ENCODE results near the gene FAM219B. TPM values are rescaled to one million over a fixed set of nuclear protein-coding genes. Genes with fewer than 3 reads are reported as not detected.
"Not testable (repeated sequence)": the region's sequence is repeated elsewhere in the genome, so short reads cannot be mapped to it uniquely, and the experiment has no call there.

The FAM219B gene
- total RNA-seq, 4 donors from 2014 or later, result 49.4 to 96.2 (median 68.0) TPM

DNA sequence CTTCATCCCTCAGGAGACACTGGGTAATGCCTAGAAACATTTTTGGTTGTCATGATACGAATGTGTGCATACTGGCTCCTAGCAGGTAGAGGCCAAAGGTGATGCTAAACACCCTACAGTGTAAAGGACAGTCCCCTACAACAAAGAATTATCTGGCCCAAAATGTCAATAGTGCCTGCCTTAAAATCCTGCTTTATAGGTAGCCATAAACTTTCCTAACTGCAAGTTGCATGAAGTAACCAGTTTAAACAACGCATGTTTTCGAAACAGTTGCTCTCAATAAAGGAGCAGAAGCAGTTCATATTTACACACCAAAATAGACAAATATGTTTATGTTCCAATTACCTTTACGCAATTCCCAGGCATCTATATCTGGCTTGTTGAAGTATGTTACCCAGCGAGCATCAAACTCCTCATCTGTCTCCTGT lies 22.1 kb upstream of the FAM219B start:
- DNase-seq (ENCODE audit: low spot score in 2 of 2), result no peak

DNA sequence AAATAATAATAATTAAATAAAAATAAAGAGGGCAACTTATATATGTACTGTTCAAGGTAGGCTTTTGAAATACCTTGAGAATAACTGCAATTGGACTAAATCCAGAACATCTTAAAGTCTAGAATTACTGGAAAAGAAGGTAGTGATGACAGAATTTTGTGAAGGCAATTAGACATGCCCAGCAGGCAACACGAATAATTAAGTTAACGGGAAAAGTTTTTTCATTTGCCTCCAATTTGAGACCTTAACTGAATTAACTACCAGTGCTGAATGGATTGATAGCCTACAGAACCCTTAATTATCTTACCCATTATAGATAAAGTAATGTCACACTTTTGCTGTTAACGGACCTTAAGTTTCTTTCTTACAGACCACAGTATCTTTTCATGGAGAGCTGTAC lies 17.9 kb upstream of the FAM219B start:
- Histone ChIP-seq H3K9me3 (no peaks in the 10 kb centered on the region), H3K27me3 (no peaks in the 10 kb centered on the region), H3K36me3 (peaks cover 94% of the 10 kb centered on the region), H3K4me3 (no peak overlapping the region), H3K27ac (no peak overlapping the region), H3K4me1 (no peaks in the 10 kb centered on the region)
- 84% methylated on average over 3 of the region's 3 CpGs for WGBS
- TF ChIP-seq EP300 (IDR thresholded peaks at IDR 0.05) (no peak), POLR2A (IDR thresholded peaks at IDR 0.05) (no peak), POLR2AphosphoS5 (IDR thresholded peaks at IDR 0.05) (no peak), CTCF (IDR thresholded peaks at IDR 0.05) (no peak)
- no peak for DNase-seq (ENCODE audit: low spot score in 2 of 2)

More for the DNA sequence above, 22.1 kb upstream of the FAM219B start:
- Histone ChIP-seq H3K27ac (no peak overlapping the region), H3K4me1 (no peaks in the 10 kb centered on the region), H3K4me3 (no peak overlapping the region), H3K9me3 (no peaks in the 10 kb centered on the region), H3K36me3 (peaks cover 68% of the 10 kb centered on the region), H3K27me3 (no peaks in the 10 kb centered on the region)
- WGBS, result 97% methylated on average over 5 of the region's 5 CpGs
- TF ChIP-seq EP300 (IDR thresholded peaks at IDR 0.05), result no peak
- TF ChIP-seq POLR2A (IDR thresholded peaks at IDR 0.05), result no peak
- TF ChIP-seq POLR2AphosphoS5 (IDR thresholded peaks at IDR 0.05), result no peak
- TF ChIP-seq CTCF (IDR thresholded peaks at IDR 0.05), result no peak

DNA sequence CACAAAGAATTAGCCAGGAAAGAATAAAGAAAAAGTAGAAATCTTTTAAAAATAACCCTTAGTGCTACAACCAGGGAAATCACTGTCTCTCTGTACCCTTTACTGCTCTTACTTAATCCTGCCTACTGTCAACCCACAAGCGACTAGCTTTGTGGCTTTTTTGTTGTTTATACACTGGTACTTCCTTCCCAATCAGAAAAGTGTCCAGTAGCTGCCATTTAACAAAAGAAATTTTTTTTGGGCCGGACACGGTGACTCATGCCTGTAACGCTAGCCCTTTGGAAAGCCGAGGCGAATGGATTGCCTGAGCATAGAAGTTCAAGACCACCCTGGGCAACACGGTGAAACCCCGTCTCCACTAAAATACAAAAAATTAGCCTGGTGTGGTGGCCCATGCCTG lies 13.8 kb upstream of the FAM219B start:
- H3K27ac ChIP-seq, result no peak overlapping the region
- DNase-seq (ENCODE audit: low spot score in 2 of 2), result no peak
- H3K27me3 ChIP-seq, result no peaks in the 10 kb centered on the region
- no peaks in the 10 kb centered on the region for H3K4me1 ChIP-seq
- no peak overlapping the region for H3K4me3 ChIP-seq
- TF ChIP-seq EP300 (IDR thresholded peaks at IDR 0.05), result no peak
- TF ChIP-seq CTCF (IDR thresholded peaks at IDR 0.05), result no peak
- TF ChIP-seq POLR2AphosphoS5 (IDR thresholded peaks at IDR 0.05), result no peak
- TF ChIP-seq POLR2A (IDR thresholded peaks at IDR 0.05), result no peak
- 84% methylated on average over 8 of the region's 8 CpGs for WGBS
- no peaks in the 10 kb centered on the region for H3K9me3 ChIP-seq
- peaks cover 94% of the 10 kb centered on the region for H3K36me3 ChIP-seq

DNA sequence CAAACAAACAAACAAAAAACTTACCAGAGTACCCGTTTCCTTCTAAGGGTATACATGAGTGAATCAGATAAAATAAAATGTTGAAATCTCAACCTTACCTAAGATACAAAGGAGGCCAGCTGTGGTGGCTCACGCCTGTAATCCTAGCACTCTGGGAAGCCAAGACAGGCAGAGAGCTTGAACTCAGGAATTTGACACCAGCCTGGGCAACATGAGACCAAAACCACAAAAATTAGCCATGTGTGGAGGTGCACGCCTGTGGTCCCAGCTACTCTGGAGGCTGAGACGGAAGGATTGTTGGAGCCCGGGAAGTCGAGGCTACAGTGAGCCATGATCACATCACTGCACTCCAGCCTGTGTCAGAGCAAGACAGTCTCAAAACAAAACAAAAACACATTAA lies 11.0 kb upstream of the FAM219B start:
- no peak for TF ChIP-seq EP300 (IDR thresholded peaks at IDR 0.05)
- no peak for TF ChIP-seq POLR2A (IDR thresholded peaks at IDR 0.05)
- TF ChIP-seq CTCF (IDR thresholded peaks at IDR 0.05), result no peak
- TF ChIP-seq POLR2AphosphoS5 (IDR thresholded peaks at IDR 0.05), result no peak
- H3K4me3 ChIP-seq, result no peak overlapping the region
- no peak for DNase-seq (ENCODE audit: low spot score in 2 of 2)
- peaks cover 90% of the 10 kb centered on the region for H3K36me3 ChIP-seq
- H3K27me3 ChIP-seq, result no peaks in the 10 kb centered on the region
- no peaks in the 10 kb centered on the region for H3K9me3 ChIP-seq
- WGBS, result 91% methylated on average over 6 of the region's 6 CpGs
- H3K4me1 ChIP-seq, result no peaks in the 10 kb centered on the region
- H3K27ac ChIP-seq, result no peak overlapping the region

DNA sequence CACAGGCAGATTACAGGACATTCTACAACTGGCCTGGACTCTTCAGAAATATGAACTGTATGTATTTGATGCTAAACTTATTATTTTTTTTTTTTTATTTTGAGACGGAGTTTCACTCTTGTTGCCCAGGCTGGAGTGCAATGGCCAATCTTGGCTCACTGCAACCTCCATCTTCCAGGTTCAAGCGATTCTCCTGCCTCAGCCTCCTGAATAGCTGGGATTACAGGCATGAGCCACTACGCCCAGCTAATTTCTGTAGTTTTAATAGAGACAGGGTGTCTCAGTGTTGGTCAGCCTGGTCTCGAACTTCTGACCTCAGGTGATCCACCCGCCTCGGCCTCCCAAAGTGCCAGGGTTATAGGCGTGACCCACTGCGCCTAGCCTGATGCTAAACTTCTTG lies 7.1 kb upstream of the FAM219B start:
- peaks cover 64% of the 10 kb centered on the region for H3K36me3 ChIP-seq
- H3K4me1 ChIP-seq; H3K27me3 ChIP-seq; DNase-seq (ENCODE audit: low spot score in 2 of 2); H3K4me3 ChIP-seq; H3K9me3 ChIP-seq; H3K27ac ChIP-seq: not testable (repeated sequence)
- WGBS, result 97% methylated on average over 8 of the region's 8 CpGs

DNA sequence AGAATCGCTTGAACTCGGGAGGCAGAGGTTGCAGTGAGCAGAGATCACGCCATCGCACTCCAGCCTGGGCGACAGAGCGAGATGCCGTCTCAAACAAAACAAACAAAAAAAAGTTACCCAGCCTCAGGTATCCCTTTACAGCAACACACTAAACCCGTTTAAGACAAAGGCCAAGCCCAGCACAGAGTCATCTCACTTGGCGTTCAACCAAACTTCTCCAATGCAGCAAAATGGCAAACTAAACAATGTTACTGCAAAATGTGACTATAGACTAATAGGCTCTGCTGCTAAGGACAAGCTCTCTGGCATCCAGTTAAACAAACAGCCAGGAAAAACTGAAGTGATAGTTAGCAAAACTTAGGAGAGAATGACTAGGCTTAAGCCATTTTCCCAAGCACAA lies 6.4 kb upstream of the FAM219B start:
- no peaks in the 10 kb centered on the region for H3K27me3 ChIP-seq
- no peak for DNase-seq (ENCODE audit: low spot score in 2 of 2)
- H3K36me3 ChIP-seq, result peaks cover 57% of the 10 kb centered on the region
- no peak overlapping the region for H3K4me3 ChIP-seq
- TF ChIP-seq POLR2AphosphoS5 (IDR thresholded peaks at IDR 0.05), result no peak
- TF ChIP-seq CTCF (IDR thresholded peaks at IDR 0.05), result no peak
- no peak for TF ChIP-seq EP300 (IDR thresholded peaks at IDR 0.05)
- no peak for TF ChIP-seq POLR2A (IDR thresholded peaks at IDR 0.05)
- 87% methylated on average over 9 of the region's 9 CpGs for WGBS
- no peaks in the 10 kb centered on the region for H3K9me3 ChIP-seq
- no peak overlapping the region for H3K27ac ChIP-seq
- H3K4me1 ChIP-seq, result no peaks in the 10 kb centered on the region
